EH (cell line): ENCODE data around the gene OR7G2.

Experiments used
- DNase-seq: peaks from one replicate; pipeline ENCODE4 v3.0.0-alpha.2; 2015; ENCODE audit warnings: low read depth

OR7G2 gene

GRCh38 chr19:9107375-9107774 is at the start of gene OR7G2:
TSS of gene OR7G2 (minus strand) at chr19:9107475. CDS start at chr19:9103243, 4,232 bp downstream.
- DNase-seq, result no peak

DNA sequence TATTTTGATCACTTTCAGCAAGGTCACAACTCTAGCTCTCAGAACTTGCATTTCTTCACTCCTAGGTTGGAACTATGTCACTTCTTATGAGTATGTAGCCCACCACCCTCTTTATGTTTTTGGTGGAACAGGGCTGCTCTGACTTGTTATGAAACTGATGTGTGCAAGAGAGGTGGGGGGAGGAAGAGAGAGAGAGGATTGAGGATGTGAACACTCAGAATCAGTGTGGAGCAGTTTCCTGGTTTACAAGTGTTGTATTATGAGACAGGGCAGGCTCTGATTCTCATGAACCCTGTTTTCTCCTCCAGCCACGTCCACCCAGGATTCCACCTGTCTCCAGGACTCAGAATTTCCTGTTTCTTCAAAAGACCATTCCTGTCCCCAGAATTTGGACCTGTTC is 49.0 kb upstream of the OR7G2 start:
- DNase-seq, result no peak

DNA sequence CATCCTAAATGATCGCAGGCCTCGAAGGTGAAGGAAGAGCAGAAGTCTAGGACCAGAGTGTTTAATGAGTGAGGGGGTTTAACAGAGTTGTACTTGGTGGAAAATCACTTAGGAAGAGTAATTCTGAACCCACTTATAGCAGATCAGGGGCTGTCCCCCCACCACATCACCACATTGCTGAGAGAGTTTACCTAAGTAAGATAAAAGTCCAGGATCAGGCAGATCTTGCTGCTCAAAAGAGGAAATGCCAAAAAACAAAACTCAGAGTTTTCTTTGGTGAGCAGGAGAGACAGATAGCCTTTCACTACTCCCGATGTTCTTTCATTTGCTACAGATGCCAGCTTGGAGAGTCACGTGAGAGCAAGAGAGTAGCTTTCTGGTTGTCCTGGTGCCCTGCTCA is 48.3 kb upstream of the OR7G2 start:
- no peak for DNase-seq

- DNase-seq, result no peak
Measured at GRCh38 chr19:9151367-9151766, 44.1 kb upstream of the OR7G2 start.

DNA sequence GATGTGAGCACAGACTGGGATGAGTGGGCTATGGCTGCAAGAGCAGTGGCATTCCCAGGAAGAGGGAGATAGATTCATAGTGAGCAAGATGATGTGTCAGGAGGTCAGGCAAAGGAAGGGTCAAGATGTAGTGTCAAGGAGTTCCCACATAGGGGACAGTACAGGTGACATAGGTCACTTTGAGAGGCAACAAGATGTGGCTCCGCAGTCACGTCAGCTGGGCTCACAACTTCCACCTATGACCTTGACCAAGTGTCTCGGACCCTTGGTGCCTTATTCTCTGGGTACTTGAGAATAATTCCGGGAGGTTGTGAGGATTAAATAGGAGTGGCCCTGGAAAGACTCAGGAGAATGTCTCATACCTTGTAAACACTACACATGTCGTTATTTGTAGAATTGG is 43.4 kb upstream of the OR7G2 start:
- no peak for DNase-seq

GRCh38 chr19:9149997-9150396 is 42.7 kb upstream of the OR7G2 start:
- DNase-seq, result no peak

- no peak for DNase-seq
Measured at GRCh38 chr19:9148697-9149096, 41.4 kb upstream of the OR7G2 start.

DNA sequence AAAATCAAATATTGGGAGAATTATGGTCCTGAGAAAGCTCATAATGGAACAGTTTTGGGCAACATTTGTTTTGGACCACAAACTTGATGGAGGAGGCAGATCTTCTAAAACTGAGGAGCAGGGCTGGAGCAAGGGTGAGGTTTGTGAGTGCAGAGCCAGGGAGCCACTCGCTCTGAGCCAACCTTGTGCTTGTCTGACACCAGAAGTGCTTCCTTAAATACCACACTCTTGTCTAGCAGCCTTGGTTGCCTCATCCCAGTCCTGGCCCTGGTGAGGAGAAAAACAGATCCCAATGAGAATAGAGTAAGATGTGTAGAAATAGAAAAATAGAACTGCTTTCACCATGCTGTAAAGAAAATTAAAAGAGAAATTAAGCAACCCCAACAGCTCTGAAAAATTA is 39.6 kb upstream of the OR7G2 start:
- no peak for DNase-seq

GRCh38 chr19:9144920-9145319 is 37.6 kb upstream of the OR7G2 start:
- DNase-seq, result peak; percentile 9

GRCh38 chr19:9140159-9140874 is 33.0 kb upstream of the OR7G2 start, which contains the start of gene ZNF317:
TSS of gene ZNF317 (plus strand) at chr19:9140397. CDS start at chr19:9156017, 15,620 bp downstream.
- peak; percentile 94 for DNase-seq

- no peak for DNase-seq
Measured at GRCh38 chr19:9139609-9140158, 32.4 kb upstream of the OR7G2 start.

- DNase-seq, result peak; percentile 1
Measured at GRCh38 chr19:9132422-9132821, 25.1 kb upstream of the OR7G2 start.

- DNase-seq, result no peak
Measured at GRCh38 chr19:9130965-9131364, 23.7 kb upstream of the OR7G2 start.

DNA sequence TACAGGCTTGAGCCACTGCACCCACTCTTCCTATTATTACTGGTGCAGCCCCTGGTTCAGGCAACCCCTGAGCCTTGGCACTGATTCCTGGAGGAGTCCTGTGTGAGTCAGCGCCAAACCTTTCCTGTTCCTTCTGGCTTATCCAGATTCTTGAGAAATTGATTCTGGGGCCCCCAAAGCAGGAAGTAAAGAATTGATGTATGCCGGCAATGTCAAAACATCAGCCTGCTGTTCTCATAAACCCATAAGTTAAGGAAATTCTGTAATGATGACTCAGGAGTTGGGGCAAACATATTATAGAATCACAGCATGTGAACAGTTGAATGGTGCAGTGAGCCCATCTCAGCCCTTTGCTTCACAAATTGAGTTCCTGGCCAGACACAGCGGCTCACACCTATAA is 20.9 kb upstream of the OR7G2 start:
- DNase-seq, result no peak

DNA sequence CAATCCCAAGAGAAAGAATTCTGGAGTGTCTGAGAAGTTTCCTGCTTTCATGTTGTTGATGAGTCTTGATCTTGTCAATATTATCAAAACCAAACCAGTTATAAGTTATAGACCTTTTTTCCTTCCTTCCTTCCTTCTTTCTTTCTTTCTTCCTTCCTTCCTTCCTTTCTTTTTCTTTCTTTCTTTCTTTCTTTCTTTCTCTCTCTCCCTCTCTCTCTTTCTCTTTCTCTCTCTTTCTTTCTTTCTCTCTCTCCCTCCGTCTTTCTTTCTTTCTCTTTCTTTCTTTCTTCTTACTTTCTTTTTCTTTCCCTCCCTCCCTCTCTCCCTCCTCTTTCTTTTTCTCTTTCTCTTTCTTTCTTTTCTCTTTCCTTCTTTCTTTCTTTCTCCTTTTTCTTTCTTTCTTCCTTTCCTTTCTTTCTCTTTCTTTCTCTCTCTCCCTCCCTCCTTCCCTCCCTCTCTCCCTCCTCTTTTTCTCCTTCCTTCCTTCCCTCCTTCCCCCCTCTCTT is 19.7 kb upstream of the OR7G2 start, which contains the start of gene OR7G3:
Gene OR7G3 (minus strand): TSS at position 51 of the 506 bp plus-strand sequence. CDS start 0 bp downstream, at position 51.
- no peak for DNase-seq

GRCh38 chr19:9116547-9116946 is 9.3 kb upstream of the OR7G2 start:
- DNase-seq, result no peak

DNA sequence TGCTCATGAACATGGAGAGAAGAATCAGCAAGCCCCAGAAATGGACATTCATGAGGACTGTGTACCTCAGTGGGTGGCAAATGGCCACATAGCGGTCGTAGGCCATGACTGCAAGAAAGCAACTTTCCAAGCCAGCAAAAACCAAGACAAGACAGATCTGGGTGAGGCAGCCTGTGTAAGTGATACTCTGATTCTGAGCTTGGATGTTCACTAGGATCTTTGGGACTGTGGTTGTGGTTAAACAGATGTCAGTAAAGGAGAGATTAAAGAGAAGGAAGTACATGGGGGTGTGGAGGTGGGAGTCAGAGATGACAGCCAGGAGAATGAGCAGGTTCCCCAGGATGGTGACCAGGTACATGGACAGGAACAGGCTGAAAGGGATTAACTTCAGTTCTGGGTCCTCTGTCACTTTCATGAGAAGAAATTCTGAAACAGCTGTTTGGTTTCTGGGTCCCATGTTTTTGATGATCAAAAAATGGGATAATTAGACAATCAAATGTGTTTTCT is 8.1 kb upstream of the OR7G2 start, which contains the start of gene OR7G1:
Gene OR7G1 (minus strand): TSS at position 457 of the 507 bp plus-strand sequence. CDS start 0 bp downstream, at position 457.
- no peak for DNase-seq

DNA sequence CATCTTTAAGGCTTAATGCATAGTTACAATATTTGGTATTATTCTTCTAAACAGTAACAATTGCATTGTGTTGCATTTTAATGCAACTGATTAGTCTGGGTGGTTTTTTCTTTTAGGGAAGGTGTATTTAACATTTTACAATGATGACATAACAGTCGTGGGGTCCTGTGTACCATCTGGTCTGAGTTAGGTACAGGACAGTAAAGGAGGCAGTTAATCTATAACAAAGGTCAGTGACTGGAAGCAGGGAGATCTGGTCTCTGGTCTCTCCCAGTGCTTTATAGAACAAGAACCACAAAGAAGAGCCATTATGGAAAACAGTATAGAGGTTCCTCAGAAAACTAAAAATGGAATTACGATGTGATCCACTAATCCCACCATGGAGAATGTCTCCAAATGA is 2.7 kb upstream of the OR7G2 start:
- DNase-seq, result no peak

GRCh38 chr19:9086761-9087160 is 20.5 kb downstream of the OR7G2 start, which contains the start of gene OR1M1:
TSS of gene OR1M1 (plus strand) at chr19:9087061. CDS start at chr19:9093245, 6,184 bp downstream.
- DNase-seq, result no peak

DNA sequence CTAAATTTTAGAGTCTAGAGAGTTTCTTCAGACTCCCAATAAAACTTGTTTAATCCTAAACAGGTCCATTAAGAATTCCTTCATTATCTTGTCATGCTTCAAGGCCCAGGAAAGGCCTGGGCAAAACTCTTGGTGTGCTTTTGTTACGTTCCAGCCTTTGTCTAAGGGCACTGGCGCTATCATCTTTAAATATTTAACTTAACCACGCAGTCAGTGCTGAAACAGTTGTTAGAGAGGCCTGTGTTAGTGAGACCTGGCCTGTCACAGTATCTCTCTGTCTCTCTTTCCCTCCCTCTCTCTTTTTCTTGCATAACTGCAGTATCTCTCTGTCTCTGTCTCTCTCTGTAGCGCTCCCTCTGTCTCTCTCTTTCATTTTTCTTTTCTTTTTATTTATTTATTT is 28.6 kb downstream of the OR7G2 start:
- DNase-seq, result no peak

DNA sequence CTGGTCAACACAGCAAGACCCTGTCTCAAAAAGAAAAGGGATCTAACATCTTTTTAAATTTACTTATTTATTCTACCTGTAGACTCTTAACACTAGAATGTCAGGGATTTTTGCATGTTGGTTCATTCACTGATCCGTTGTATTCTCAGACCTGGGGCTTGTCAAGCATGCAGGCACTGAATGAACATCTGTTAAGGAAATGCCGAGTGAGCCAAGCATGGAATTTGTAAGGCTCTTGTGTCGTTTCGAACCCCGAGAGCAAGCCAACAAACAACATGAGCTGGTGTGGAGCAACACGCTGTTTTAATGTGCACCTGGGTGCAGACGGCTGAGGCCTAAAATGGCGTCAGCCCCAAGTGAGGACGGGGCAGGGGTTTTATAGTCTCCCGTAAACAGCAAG is 30.4 kb downstream of the OR7G2 start:
- no peak for DNase-seq

- DNase-seq, result peak; percentile 80
Measured at GRCh38 chr19:9075064-9075949, 32.0 kb downstream of the OR7G2 start.
